ENCODE results near the gene DPF1. TPM values are rescaled to one million over a fixed set of nuclear protein-coding genes. Genes with fewer than 3 reads are reported as not detected.

DPF1 gene
- total RNA-seq, 1 experiment from 2014 or later, result 2.5 TPM

GRCh38 chr19:38195237-38195636 is 28.8 kb downstream of the DPF1 start:
- no peak overlapping the region for H3K4me2 ChIP-seq (ENCODE audit: low read depth, low read length, poor library complexity, severe bottlenecking)
- DNase-seq, result no peak
- H3K79me2 ChIP-seq (ENCODE audit: low read length), result no peaks in the 10 kb centered on the region

GRCh38 chr19:38194061-38194701 is 29.8 kb downstream of the DPF1 start:
- Histone ChIP-seq H2AFZ (ENCODE audit: low read length) (no peak overlapping the region), H3K9ac (ENCODE audit: low read length) (no peak overlapping the region), H3K27me3 (ENCODE audit: low read length) (no peaks in the 10 kb centered on the region), H3K79me2 (ENCODE audit: low read length) (no peaks in the 10 kb centered on the region), H3K9me3 (ENCODE audit: low read length) (no peaks in the 10 kb centered on the region), H3K27ac (ENCODE audit: low read length) (no peak overlapping the region), H3K36me3 (ENCODE audit: insufficient read depth, low read length) (0 out of 2 replicates have a peak, but pooled peaks cover 6% of the 10 kb centered on the region), H3K4me2 (ENCODE audit: low read depth, low read length, poor library complexity, severe bottlenecking) (no peak overlapping the region), H3K9me2 (replicated peaks; ENCODE audit: insufficient read depth, low read length) (no peaks in the 10 kb centered on the region), H3K4me1 (ENCODE audit: low read length) (no peaks in the 10 kb centered on the region), H3K4me3 (ENCODE audit: low read length) (no peak overlapping the region), H4K20me1 (ENCODE audit: insufficient read depth, low read depth, low read length) (no peaks in the 10 kb centered on the region)
- no peak for DNase-seq

More at GRCh38 chr19:38195237-38195636, 28.8 kb downstream of the DPF1 start:
- Histone ChIP-seq H3K9me2 (replicated peaks; ENCODE audit: insufficient read depth, low read length) (no peaks in the 10 kb centered on the region), H2AFZ (ENCODE audit: low read length) (no peak overlapping the region), H4K20me1 (ENCODE audit: insufficient read depth, low read depth, low read length) (no peaks in the 10 kb centered on the region), H3K36me3 (ENCODE audit: insufficient read depth, low read length) (0 out of 2 replicates have a peak, but pooled peaks cover 6% of the 10 kb centered on the region), H3K27ac (ENCODE audit: low read length) (no peak overlapping the region), H3K4me1 (ENCODE audit: low read length) (no peaks in the 10 kb centered on the region), H3K4me3 (ENCODE audit: low read length) (no peak overlapping the region), H3K9ac (ENCODE audit: low read length) (no peak overlapping the region), H3K27me3 (ENCODE audit: low read length) (no peaks in the 10 kb centered on the region), H3K9me3 (ENCODE audit: low read length) (no peaks in the 10 kb centered on the region)

GRCh38 chr19:38193445-38193844 is 30.6 kb downstream of the DPF1 start:
- Histone ChIP-seq H3K27ac (ENCODE audit: low read length) (no peak overlapping the region), H3K9ac (ENCODE audit: low read length) (no peak overlapping the region), H3K27me3 (ENCODE audit: low read length) (no peaks in the 10 kb centered on the region), H3K4me1 (ENCODE audit: low read length) (no peaks in the 10 kb centered on the region), H3K79me2 (ENCODE audit: low read length) (no peaks in the 10 kb centered on the region), H4K20me1 (ENCODE audit: insufficient read depth, low read depth, low read length) (no peaks in the 10 kb centered on the region), H2AFZ (ENCODE audit: low read length) (no peak overlapping the region), H3K9me2 (replicated peaks; ENCODE audit: insufficient read depth, low read length) (no peaks in the 10 kb centered on the region), H3K36me3 (ENCODE audit: insufficient read depth, low read length) (0 out of 2 replicates have a peak, but pooled peaks cover 3% of the 10 kb centered on the region), H3K4me3 (ENCODE audit: low read length) (no peak overlapping the region), H3K4me2 (ENCODE audit: low read depth, low read length, poor library complexity, severe bottlenecking) (no peak overlapping the region), H3K9me3 (ENCODE audit: low read length) (no peaks in the 10 kb centered on the region)
- no peak for DNase-seq

GRCh38 chr19:38191747-38192146 is 32.3 kb downstream of the DPF1 start:
- no peaks in the 10 kb centered on the region for H3K4me1 ChIP-seq (ENCODE audit: low read length)
- no peaks in the 10 kb centered on the region for H3K9me2 ChIP-seq (replicated peaks; ENCODE audit: insufficient read depth, low read length)
- H3K9me3 ChIP-seq (ENCODE audit: low read length), result no peaks in the 10 kb centered on the region
- no peak overlapping the region for H2AFZ ChIP-seq (ENCODE audit: low read length)
- no peak for DNase-seq
- H3K27me3 ChIP-seq (ENCODE audit: low read length), result no peaks in the 10 kb centered on the region
- no peak overlapping the region for H3K4me2 ChIP-seq (ENCODE audit: low read depth, low read length, poor library complexity, severe bottlenecking)
- H3K27ac ChIP-seq (ENCODE audit: low read length), result no peak overlapping the region
- no peak overlapping the region for H3K4me3 ChIP-seq (ENCODE audit: low read length)
- no peaks in the 10 kb centered on the region for H3K79me2 ChIP-seq (ENCODE audit: low read length)
- H3K36me3 ChIP-seq (ENCODE audit: insufficient read depth, low read length), result 0 out of 2 replicates have a peak, but pooled peaks cover 3% of the 10 kb centered on the region
- no peak overlapping the region for H3K9ac ChIP-seq (ENCODE audit: low read length)
- no peaks in the 10 kb centered on the region for H4K20me1 ChIP-seq (ENCODE audit: insufficient read depth, low read depth, low read length)

- Histone ChIP-seq H3K4me1 (ENCODE audit: low read length) (no peaks in the 10 kb centered on the region), H3K36me3 (ENCODE audit: insufficient read depth, low read length) (0 out of 2 replicates have a peak, but pooled peaks cover 3% of the 10 kb centered on the region), H3K27ac (ENCODE audit: low read length) (no peak overlapping the region), H3K9ac (ENCODE audit: low read length) (no peak overlapping the region), H3K9me2 (replicated peaks; ENCODE audit: insufficient read depth, low read length) (no peaks in the 10 kb centered on the region), H3K79me2 (ENCODE audit: low read length) (no peaks in the 10 kb centered on the region), H2AFZ (ENCODE audit: low read length) (no peak overlapping the region), H3K4me3 (ENCODE audit: low read length) (no peak overlapping the region), H4K20me1 (ENCODE audit: insufficient read depth, low read depth, low read length) (0 out of 2 replicates have a peak, but pooled peaks cover 2% of the 10 kb centered on the region), H3K27me3 (ENCODE audit: low read length) (no peaks in the 10 kb centered on the region), H3K4me2 (ENCODE audit: low read depth, low read length, poor library complexity, severe bottlenecking) (no peak overlapping the region), H3K9me3 (ENCODE audit: low read length) (no peaks in the 10 kb centered on the region)
- no peak for DNase-seq
Observed at GRCh38 chr19:38190793-38191192, 33.2 kb downstream of the DPF1 start.

GRCh38 chr19:38190061-38190460 is 34.0 kb downstream of the DPF1 start:
- Histone ChIP-seq H3K36me3 (ENCODE audit: insufficient read depth, low read length) (0 out of 2 replicates have a peak, but pooled peaks cover 3% of the 10 kb centered on the region), H4K20me1 (ENCODE audit: insufficient read depth, low read depth, low read length) (0 out of 2 replicates have a peak, but pooled peaks cover 4% of the 10 kb centered on the region), H3K4me3 (ENCODE audit: low read length) (no peak overlapping the region), H3K9me3 (ENCODE audit: low read length) (no peaks in the 10 kb centered on the region), H3K9me2 (replicated peaks; ENCODE audit: insufficient read depth, low read length) (no peaks in the 10 kb centered on the region), H2AFZ (ENCODE audit: low read length) (no peak overlapping the region), H3K4me2 (ENCODE audit: low read depth, low read length, poor library complexity, severe bottlenecking) (no peak overlapping the region), H3K9ac (ENCODE audit: low read length) (no peak overlapping the region), H3K27ac (ENCODE audit: low read length) (no peak overlapping the region), H3K27me3 (ENCODE audit: low read length) (no peaks in the 10 kb centered on the region), H3K4me1 (ENCODE audit: low read length) (no peaks in the 10 kb centered on the region), H3K79me2 (ENCODE audit: low read length) (no peaks in the 10 kb centered on the region)
- no peak for DNase-seq

- Histone ChIP-seq H3K27ac (ENCODE audit: low read length) (no peak overlapping the region), H2AFZ (ENCODE audit: low read length) (no peak overlapping the region), H3K4me3 (ENCODE audit: low read length) (no peak overlapping the region), H3K9me2 (replicated peaks; ENCODE audit: insufficient read depth, low read length) (no peaks in the 10 kb centered on the region), H3K36me3 (ENCODE audit: insufficient read depth, low read length) (peaks cover 3% of the 10 kb centered on the region; the same call in 1 of the 2 replicates), H3K4me2 (ENCODE audit: low read depth, low read length, poor library complexity, severe bottlenecking) (no peak overlapping the region), H3K27me3 (ENCODE audit: low read length) (no peaks in the 10 kb centered on the region), H3K79me2 (ENCODE audit: low read length) (0 out of 2 replicates have a peak, but pooled peaks cover 4% of the 10 kb centered on the region), H3K9me3 (ENCODE audit: low read length) (no peaks in the 10 kb centered on the region), H4K20me1 (ENCODE audit: insufficient read depth, low read depth, low read length) (0 out of 2 replicates have a peak, but pooled peaks cover 6% of the 10 kb centered on the region), H3K4me1 (ENCODE audit: low read length) (no peaks in the 10 kb centered on the region), H3K9ac (ENCODE audit: low read length) (no peak overlapping the region)
- no peak for DNase-seq
Observed at GRCh38 chr19:38185562-38185961, 38.5 kb downstream of the DPF1 start.

GRCh38 chr19:38184815-38185214 is 39.2 kb downstream of the DPF1 start:
- peaks cover 6% of the 10 kb centered on the region; the same call in 1 of the 2 replicates for H3K36me3 ChIP-seq (ENCODE audit: insufficient read depth, low read length)
- H3K27ac ChIP-seq (ENCODE audit: low read length), result no peak overlapping the region
- no peaks in the 10 kb centered on the region for H3K9me3 ChIP-seq (ENCODE audit: low read length)
- H3K4me1 ChIP-seq (ENCODE audit: low read length), result no peaks in the 10 kb centered on the region
- no peak for DNase-seq
- no peaks in the 10 kb centered on the region for H3K27me3 ChIP-seq (ENCODE audit: low read length)
- H3K4me2 ChIP-seq (ENCODE audit: low read depth, low read length, poor library complexity, severe bottlenecking), result no peak overlapping the region
- no peaks in the 10 kb centered on the region for H3K9me2 ChIP-seq (replicated peaks; ENCODE audit: insufficient read depth, low read length)
- 0 out of 2 replicates have a peak, but pooled peaks cover 6% of the 10 kb centered on the region for H4K20me1 ChIP-seq (ENCODE audit: insufficient read depth, low read depth, low read length)
- 0 out of 2 replicates have a peak, but pooled peaks cover 4% of the 10 kb centered on the region for H3K79me2 ChIP-seq (ENCODE audit: low read length)
- no peak overlapping the region for H2AFZ ChIP-seq (ENCODE audit: low read length)
- no peak overlapping the region for H3K9ac ChIP-seq (ENCODE audit: low read length)
- no peak overlapping the region for H3K4me3 ChIP-seq (ENCODE audit: low read length)

All from Karpas-422 (cell line).